H1 (cell line): ENCODE data around the gene MX1. TPM values are rescaled to one million over a fixed set of nuclear protein-coding genes. Genes with fewer than 3 reads are reported as not detected.

Source experiments
- CHD2 ChIP-seq: IDR thresholded peaks from 2 replicates; pipeline ENCODE4 v1.6.1; 2012; ENCODE audit warnings: low read length, improper control_type of control experiment
- GTF2F1 ChIP-seq: IDR thresholded peaks from 2 replicates; pipeline ENCODE4 v1.6.1; 2012; ENCODE audit warnings: low read depth, low read length, improper control_type of control experiment, borderline replicate concordance
- polyA plus RNA-seq, 7 experiments: library from polyadenylated mRNA; depleted of rRNA in 3 of 7; stranded (reverse) in 5 of 7; unstranded in 2 of 7; fragments of >200 nt in 5 of 7; fragments of 200-250 nt in 2 of 7; gene quantifications; 1 replicate in 5 of 7; 2 replicates in 1 of 7; 4 replicates in 1 of 7; pipeline versions ENCODE4 v1.2.1 to v1.2.3, GENCODE V29; 2011 to 2013; ENCODE audit warnings: missing spikeins in 2 of 7, mixed read lengths in 2 of 7
- total RNA-seq: library from RNA; stranded (reverse); fragmentation: NEBNext Ultra II Directional; extraction: Animal tissue kit (Norgen Biotek cat#: 25700); gene quantifications from 2 replicates; pipeline ENCODE4 v1.2.1, GENCODE V29; 2021
- TF ChIP-seq, protein P1 (sequence below), 3 experiments: IDR thresholded peaks; 1 replicate in 2 of 3; 2 replicates in 1 of 3; pipeline versions ENCODE4 v1.5.1 to v1.6.1; 2011; ENCODE audit warnings: low read length in 3 of 3, mild to moderate bottlenecking in 3 of 3, inconsistent platforms in 2 of 3, low read depth in 1 of 3, moderate library complexity in 1 of 3; ENCODE audit not compliant: insufficient read depth in 1 of 3; ENCODE audit errors: control extremely low read depth in 1 of 3
- TF ChIP-seq, protein P2 (sequence below): fragments of 300-600 bp; sonication (generic); IDR thresholded peaks from 2 replicates; pipeline ENCODE4 v1.7.1; 2012; ENCODE audit warnings: low read length, moderate library complexity, mild to moderate bottlenecking, inconsistent platforms; ENCODE audit not compliant: insufficient replicate concordance

MX1 gene
- total and polyA plus RNA-seq, 2 of the 8 experiments (the other 6 are each of a cell fraction or from before 2014, with no cell fraction given) = 3.8 to 5.7 TPM

DNA sequence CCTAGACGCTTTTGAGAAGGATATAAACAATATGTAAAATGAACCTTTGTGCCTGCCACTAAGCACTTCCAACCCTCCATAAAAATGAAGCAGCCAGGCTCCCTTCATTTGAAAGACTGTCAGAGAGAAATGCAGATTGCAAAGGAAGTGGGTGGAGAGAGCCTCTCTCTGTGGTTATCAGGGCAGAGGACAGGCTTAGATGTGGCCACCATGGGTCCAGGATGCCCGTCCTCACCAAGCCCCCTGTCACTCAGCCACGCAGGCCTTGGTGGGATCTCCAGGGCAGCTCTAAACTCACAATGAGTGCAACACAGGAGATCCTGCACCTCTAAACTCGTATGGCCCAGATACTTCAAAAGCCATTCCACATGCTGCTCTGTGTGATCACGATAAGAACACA lies 44.0 kb downstream of the MX1 start (continued):
- TF ChIP-seq, protein P1, sequence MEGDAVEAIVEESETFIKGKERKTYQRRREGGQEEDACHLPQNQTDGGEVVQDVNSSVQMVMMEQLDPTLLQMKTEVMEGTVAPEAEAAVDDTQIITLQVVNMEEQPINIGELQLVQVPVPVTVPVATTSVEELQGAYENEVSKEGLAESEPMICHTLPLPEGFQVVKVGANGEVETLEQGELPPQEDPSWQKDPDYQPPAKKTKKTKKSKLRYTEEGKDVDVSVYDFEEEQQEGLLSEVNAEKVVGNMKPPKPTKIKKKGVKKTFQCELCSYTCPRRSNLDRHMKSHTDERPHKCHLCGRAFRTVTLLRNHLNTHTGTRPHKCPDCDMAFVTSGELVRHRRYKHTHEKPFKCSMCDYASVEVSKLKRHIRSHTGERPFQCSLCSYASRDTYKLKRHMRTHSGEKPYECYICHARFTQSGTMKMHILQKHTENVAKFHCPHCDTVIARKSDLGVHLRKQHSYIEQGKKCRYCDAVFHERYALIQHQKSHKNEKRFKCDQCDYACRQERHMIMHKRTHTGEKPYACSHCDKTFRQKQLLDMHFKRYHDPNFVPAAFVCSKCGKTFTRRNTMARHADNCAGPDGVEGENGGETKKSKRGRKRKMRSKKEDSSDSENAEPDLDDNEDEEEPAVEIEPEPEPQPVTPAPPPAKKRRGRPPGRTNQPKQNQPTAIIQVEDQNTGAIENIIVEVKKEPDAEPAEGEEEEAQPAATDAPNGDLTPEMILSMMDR (IDR thresholded peaks at IDR 0.05; ENCODE audit: control extremely low read depth in 1 of 3, insufficient read depth in 1 of 3, low read depth in 1 of 3, low read length in 3 of 3) = no peak
- TF ChIP-seq, protein P2, sequence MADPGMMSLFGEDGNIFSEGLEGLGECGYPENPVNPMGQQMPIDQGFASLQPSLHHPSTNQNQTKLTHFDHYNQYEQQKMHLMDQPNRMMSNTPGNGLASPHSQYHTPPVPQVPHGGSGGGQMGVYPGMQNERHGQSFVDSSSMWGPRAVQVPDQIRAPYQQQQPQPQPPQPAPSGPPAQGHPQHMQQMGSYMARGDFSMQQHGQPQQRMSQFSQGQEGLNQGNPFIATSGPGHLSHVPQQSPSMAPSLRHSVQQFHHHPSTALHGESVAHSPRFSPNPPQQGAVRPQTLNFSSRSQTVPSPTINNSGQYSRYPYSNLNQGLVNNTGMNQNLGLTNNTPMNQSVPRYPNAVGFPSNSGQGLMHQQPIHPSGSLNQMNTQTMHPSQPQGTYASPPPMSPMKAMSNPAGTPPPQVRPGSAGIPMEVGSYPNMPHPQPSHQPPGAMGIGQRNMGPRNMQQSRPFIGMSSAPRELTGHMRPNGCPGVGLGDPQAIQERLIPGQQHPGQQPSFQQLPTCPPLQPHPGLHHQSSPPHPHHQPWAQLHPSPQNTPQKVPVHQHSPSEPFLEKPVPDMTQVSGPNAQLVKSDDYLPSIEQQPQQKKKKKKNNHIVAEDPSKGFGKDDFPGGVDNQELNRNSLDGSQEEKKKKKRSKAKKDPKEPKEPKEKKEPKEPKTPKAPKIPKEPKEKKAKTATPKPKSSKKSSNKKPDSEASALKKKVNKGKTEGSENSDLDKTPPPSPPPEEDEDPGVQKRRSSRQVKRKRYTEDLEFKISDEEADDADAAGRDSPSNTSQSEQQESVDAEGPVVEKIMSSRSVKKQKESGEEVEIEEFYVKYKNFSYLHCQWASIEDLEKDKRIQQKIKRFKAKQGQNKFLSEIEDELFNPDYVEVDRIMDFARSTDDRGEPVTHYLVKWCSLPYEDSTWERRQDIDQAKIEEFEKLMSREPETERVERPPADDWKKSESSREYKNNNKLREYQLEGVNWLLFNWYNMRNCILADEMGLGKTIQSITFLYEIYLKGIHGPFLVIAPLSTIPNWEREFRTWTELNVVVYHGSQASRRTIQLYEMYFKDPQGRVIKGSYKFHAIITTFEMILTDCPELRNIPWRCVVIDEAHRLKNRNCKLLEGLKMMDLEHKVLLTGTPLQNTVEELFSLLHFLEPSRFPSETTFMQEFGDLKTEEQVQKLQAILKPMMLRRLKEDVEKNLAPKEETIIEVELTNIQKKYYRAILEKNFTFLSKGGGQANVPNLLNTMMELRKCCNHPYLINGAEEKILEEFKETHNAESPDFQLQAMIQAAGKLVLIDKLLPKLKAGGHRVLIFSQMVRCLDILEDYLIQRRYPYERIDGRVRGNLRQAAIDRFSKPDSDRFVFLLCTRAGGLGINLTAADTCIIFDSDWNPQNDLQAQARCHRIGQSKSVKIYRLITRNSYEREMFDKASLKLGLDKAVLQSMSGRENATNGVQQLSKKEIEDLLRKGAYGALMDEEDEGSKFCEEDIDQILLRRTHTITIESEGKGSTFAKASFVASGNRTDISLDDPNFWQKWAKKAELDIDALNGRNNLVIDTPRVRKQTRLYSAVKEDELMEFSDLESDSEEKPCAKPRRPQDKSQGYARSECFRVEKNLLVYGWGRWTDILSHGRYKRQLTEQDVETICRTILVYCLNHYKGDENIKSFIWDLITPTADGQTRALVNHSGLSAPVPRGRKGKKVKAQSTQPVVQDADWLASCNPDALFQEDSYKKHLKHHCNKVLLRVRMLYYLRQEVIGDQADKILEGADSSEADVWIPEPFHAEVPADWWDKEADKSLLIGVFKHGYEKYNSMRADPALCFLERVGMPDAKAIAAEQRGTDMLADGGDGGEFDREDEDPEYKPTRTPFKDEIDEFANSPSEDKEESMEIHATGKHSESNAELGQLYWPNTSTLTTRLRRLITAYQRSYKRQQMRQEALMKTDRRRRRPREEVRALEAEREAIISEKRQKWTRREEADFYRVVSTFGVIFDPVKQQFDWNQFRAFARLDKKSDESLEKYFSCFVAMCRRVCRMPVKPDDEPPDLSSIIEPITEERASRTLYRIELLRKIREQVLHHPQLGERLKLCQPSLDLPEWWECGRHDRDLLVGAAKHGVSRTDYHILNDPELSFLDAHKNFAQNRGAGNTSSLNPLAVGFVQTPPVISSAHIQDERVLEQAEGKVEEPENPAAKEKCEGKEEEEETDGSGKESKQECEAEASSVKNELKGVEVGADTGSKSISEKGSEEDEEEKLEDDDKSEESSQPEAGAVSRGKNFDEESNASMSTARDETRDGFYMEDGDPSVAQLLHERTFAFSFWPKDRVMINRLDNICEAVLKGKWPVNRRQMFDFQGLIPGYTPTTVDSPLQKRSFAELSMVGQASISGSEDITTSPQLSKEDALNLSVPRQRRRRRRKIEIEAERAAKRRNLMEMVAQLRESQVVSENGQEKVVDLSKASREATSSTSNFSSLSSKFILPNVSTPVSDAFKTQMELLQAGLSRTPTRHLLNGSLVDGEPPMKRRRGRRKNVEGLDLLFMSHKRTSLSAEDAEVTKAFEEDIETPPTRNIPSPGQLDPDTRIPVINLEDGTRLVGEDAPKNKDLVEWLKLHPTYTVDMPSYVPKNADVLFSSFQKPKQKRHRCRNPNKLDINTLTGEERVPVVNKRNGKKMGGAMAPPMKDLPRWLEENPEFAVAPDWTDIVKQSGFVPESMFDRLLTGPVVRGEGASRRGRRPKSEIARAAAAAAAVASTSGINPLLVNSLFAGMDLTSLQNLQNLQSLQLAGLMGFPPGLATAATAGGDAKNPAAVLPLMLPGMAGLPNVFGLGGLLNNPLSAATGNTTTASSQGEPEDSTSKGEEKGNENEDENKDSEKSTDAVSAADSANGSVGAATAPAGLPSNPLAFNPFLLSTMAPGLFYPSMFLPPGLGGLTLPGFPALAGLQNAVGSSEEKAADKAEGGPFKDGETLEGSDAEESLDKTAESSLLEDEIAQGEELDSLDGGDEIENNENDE = no peak
- TF ChIP-seq CHD2 (no peak), GTF2F1 (no peak)
